ENCODE data around the gene MIF.
A peak's percentile ranks its signal among the peaks of the same experiment; 100 is the strongest.

MIF gene

DNA sequence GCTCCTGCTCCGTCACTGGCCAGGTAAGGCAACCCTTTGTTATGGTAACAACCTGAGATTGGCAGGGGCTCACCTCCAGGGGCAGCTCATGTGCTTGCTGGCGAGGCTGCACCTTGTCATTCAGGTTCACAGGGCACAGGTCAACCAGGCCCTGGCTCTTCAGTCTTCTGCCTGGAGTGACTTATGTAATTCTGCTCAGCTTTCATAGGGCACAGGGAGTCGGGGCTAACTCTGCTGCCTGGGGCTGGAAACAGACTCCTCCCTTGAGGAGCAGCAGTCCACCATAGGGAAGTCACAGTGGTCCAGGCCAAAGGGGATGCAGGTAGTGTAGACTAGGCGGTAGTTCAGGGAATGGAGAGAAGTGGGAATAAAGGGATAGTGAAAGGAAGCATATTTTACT, 1.5 kb upstream of the MIF start:
- Histone ChIP-seq H3K4me3 (ENCODE audit: low read depth, low read length) (no peak overlapping the region), H3K27ac (no peak overlapping the region), H3K27me3 (replicated peaks) (no peaks in the 10 kb centered on the region), H3K36me3 (replicated peaks) (peaks cover 18% of the 10 kb centered on the region)
- in situ Hi-C loops (cut with HindIII; ENCODE audit: low pct_ligation_motif_present, low sequenced_read_pairs), result no loop called here
- DNase-seq, result no peak
- TF ChIP-seq, protein P1, sequence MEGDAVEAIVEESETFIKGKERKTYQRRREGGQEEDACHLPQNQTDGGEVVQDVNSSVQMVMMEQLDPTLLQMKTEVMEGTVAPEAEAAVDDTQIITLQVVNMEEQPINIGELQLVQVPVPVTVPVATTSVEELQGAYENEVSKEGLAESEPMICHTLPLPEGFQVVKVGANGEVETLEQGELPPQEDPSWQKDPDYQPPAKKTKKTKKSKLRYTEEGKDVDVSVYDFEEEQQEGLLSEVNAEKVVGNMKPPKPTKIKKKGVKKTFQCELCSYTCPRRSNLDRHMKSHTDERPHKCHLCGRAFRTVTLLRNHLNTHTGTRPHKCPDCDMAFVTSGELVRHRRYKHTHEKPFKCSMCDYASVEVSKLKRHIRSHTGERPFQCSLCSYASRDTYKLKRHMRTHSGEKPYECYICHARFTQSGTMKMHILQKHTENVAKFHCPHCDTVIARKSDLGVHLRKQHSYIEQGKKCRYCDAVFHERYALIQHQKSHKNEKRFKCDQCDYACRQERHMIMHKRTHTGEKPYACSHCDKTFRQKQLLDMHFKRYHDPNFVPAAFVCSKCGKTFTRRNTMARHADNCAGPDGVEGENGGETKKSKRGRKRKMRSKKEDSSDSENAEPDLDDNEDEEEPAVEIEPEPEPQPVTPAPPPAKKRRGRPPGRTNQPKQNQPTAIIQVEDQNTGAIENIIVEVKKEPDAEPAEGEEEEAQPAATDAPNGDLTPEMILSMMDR (IDR thresholded peaks at IDR 0.05; ENCODE audit: low read depth, low read length, missing control alignments), result no peak

DNA sequence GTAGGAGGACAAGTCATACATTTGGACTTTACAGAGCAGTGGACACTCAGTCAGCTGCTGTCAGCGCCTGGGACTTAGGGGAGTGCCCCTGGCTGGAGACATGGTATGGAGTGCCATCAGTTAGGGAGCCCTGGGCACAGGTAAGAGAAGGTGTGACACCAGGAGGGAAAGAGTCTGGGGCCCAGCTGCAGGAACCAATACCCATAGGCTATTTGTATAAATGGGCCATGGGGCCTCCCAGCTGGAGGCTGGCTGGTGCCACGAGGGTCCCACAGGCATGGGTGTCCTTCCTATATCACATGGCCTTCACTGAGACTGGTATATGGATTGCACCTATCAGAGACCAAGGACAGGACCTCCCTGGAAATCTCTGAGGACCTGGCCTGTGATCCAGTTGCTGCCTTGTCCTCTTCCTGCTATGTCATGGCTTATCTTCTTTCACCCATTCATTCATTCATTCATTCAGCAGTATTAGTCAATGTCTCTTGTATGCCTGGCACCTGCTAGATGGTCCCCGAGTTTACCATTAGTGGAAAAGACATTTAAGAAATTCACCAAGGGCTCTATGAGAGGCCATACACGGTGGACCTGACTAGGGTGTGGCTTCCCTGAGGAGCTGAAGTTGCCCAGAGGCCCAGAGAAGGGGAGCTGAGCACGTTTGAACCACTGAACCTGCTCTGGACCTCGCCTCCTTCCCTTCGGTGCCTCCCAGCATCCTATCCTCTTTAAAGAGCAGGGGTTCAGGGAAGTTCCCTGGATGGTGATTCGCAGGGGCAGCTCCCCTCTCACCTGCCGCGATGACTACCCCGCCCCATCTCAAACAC, 850 bp upstream of the MIF start:
- TF ChIP-seq, protein P1 (IDR thresholded peaks at IDR 0.05; ENCODE audit: low read depth, low read length, missing control alignments), result no peak
- in situ Hi-C loops (cut with HindIII; ENCODE audit: low pct_ligation_motif_present, low sequenced_read_pairs), result no loop called here
- H3K27ac ChIP-seq, result peak overlapping the region; percentile 88
- no peak for DNase-seq
- peaks cover 18% of the 10 kb centered on the region for H3K36me3 ChIP-seq (replicated peaks)
- no peaks in the 10 kb centered on the region for H3K27me3 ChIP-seq (replicated peaks)
- H3K4me3 ChIP-seq (ENCODE audit: low read depth, low read length), result peak overlapping the region; percentile 82

DNA sequence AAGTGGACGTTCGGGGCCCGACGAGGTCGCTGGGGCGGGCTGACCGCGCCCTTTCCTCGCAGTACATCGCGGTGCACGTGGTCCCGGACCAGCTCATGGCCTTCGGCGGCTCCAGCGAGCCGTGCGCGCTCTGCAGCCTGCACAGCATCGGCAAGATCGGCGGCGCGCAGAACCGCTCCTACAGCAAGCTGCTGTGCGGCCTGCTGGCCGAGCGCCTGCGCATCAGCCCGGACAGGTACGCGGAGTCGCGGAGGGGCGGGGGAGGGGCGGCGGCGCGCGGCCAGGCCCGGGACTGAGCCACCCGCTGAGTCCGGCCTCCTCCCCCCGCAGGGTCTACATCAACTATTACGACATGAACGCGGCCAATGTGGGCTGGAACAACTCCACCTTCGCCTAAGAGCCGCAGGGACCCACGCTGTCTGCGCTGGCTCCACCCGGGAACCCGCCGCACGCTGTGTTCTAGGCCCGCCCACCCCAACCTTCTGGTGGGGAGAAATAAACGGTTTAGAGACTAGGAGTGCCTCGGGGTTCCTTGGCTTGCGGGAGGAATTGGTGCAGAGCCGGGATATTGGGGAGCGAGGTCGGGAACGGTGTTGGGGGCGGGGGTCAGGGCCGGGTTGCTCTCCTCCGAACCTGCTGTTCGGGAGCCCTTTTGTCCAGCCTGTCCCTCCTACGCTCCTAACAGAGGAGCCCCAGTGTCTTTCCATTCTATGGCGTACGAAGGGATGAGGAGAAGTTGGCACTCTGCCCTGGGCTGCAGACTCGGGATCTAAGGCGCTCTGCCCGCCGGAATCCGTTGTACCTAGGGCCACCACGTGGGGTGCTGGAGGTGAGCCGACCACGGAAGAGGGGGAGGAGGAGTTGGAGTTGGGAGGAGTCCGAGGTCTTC, 771 bp downstream of the MIF start:
- H3K27ac ChIP-seq, result peak overlapping the region; percentile 88
- DNase-seq, result peak; percentile 58
- H3K27me3 ChIP-seq (replicated peaks), result no peaks in the 10 kb centered on the region
- H3K36me3 ChIP-seq (replicated peaks), result peaks cover 18% of the 10 kb centered on the region
- in situ Hi-C loops (cut with HindIII; ENCODE audit: low pct_ligation_motif_present, low sequenced_read_pairs), result no loop called here
- H3K4me3 ChIP-seq (ENCODE audit: low read depth, low read length), result peak overlapping the region; percentile 82
- TF ChIP-seq, protein P1 (IDR thresholded peaks at IDR 0.05; ENCODE audit: low read depth, low read length, missing control alignments), result peak; percentile 61

DNA sequence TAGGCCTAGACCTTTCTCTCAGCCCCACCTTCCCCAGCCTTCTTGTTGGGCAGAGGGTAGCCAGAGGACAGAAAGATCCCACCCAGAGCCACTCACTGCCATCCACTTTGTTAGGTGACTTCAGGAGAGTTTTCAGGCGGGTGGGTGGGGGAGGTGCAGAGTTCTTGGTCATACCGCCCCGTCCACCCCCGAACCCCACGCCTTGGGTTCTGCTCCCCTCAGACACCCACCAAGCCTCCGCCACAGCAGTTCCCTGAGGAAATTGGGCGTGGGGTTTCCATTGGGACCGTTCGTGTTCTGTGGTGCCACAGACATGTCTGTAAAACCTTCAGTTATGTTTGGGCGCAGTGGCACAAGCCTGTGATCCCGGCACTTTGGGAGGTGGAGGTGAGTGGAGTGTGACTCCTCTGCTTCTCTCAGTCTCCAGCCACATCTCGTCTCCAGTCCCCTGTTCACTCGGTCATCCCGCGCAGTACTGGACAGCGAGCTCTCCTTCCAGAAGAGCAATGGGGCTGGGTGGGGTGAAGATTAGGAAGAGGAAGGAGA, 1.5 kb downstream of the MIF start:
- no peaks in the 10 kb centered on the region for H3K27me3 ChIP-seq (replicated peaks)
- in situ Hi-C loops (cut with HindIII; ENCODE audit: low pct_ligation_motif_present, low sequenced_read_pairs), result no loop called here
- TF ChIP-seq, protein P1 (IDR thresholded peaks at IDR 0.05; ENCODE audit: low read depth, low read length, missing control alignments), result no peak
- H3K4me3 ChIP-seq (ENCODE audit: low read depth, low read length), result peak overlapping the region; percentile 82
- H3K27ac ChIP-seq, result peak overlapping the region; percentile 88
- DNase-seq, result no peak
- H3K36me3 ChIP-seq (replicated peaks), result peaks cover 18% of the 10 kb centered on the region

DNA sequence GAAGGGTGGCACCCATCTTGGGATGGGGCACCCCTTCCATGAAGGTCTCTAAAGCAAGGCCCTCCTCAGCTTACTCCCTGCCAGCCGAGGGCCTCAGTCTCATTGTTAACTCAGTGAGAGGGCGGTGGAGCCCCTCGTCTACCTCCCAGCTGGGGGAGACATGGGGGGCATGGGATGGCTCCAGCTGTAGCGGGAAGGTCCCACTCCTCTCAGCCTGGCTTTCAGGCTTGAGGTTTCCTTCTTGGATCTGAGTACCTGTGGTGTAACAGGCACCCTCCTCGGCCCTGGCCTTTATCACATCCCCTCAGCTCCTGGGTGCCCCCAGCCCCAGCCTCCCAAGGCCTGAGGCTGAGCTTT, 2.0 kb downstream of the MIF start:
- no peak for DNase-seq
- no peak overlapping the region for H3K27ac ChIP-seq
- in situ Hi-C loops (cut with HindIII; ENCODE audit: low pct_ligation_motif_present, low sequenced_read_pairs), result no loop called here
- H3K4me3 ChIP-seq (ENCODE audit: low read depth, low read length), result no peak overlapping the region
- TF ChIP-seq, protein P1 (IDR thresholded peaks at IDR 0.05; ENCODE audit: low read depth, low read length, missing control alignments), result no peak
- H3K27me3 ChIP-seq (replicated peaks), result no peaks in the 10 kb centered on the region
- peaks cover 18% of the 10 kb centered on the region for H3K36me3 ChIP-seq (replicated peaks)

All from brain microvascular endothelial cell (primary cell).